GM12873 (cell line): ENCODE results near the gene OTUD3.
A peak's percentile ranks its signal among the peaks of the same experiment; 100 is the strongest.

ENCODE experiments used
- CTCF ChIP-seq: IDR thresholded peaks from 2 replicates; pipeline ENCODE4 v1.5.1; 2012; ENCODE audit warnings: low read depth, mild to moderate bottlenecking, moderate library complexity, low read length, control low read depth; ENCODE audit not compliant: insufficient read depth; ENCODE audit errors: missing control alignments

Gene OTUD3

DNA sequence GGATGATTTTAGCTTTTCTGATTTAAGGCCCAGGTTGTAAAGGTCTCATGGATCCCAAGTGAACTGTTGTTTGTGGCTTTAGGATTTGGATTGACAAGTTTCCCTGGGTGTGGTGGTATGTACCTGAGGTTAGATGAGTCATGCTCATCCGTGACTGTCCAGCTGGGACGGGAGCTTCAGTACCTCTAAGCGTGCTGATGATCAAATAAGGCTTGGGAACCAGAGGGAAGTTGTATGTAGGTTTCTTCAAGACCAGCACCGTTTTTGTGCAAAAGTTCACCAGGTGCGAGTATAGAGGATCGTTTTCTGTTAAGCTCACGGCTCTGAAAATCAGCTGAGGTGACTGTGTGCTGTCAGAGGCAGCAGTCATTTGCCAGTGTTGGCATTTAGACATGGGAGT lies 21.4 kb downstream of the OTUD3 start:
- no peak for TF ChIP-seq CTCF

DNA sequence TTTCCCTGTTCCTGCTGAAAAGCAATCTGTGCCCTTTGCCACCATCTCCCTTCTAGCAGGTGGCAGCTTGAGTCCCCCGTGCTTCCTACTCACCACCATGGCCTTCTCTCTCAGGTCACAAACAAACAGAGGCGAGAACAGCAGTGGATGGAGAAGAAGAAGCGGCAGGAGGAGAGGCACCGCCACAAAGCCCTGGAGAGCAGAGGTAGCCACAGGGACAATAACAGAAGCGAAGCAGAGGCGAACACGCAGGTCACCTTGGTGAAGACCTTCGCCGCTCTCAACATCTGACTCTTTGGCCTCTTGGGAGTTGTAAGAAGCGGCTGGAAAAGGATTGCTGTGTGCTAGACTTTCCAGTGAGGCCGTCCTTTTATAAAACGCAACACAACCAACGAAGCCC lies 25.3 kb downstream of the OTUD3 start:
- no peak for TF ChIP-seq CTCF

DNA sequence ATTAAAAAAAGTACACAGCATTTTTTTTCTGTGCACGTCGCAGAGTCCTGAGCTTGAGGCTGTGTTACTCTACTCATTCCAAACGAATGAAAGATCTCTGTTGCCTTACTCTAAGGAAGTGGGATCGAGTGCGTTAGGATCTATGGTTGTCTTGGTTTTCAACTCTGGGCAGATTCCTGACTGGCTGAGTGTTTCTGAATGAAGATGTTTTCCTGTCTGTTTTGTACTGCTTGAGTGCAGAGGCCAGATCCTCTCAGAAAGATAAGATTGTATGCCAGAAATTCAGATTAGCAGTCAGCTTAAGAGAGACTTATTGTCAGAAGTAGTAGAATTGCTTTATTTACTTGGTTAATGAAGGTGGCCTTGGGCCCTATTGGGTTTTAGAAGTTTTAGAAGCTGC lies 27.2 kb downstream of the OTUD3 start:
- no peak for TF ChIP-seq CTCF

- TF ChIP-seq CTCF = no peak
These were observed 27.8 kb downstream of the OTUD3 start for GRCh38 chr1:19909971-19910370.

DNA sequence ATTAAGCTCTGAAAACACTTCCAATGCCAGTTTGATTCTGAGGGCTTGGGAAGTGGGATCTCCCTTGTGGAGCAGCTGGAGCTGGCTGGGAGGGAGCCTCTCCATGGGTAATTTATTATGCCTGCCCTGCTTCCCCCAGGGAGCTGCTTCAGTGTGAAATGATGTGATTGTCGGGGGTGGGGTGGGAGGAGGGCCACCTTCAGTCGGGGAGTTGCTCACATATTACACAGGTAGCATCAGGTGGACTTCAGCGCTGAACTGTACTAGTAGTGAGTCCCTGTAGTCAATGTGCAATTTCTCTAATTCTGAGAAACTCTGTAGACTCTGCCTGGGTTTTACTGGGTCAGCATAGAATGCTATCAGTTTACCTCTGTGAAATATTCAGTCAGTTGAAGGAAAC lies 28.5 kb downstream of the OTUD3 start:
- TF ChIP-seq CTCF = no peak

- TF ChIP-seq CTCF = peak; percentile 92
These were observed 35.9 kb downstream of the OTUD3 start for GRCh38 chr1:19918057-19918456.

- no peak for TF ChIP-seq CTCF
These were observed 38.0 kb downstream of the OTUD3 start for GRCh38 chr1:19920132-19920710.

- TF ChIP-seq CTCF = no peak
These were observed 39.1 kb downstream of the OTUD3 start for GRCh38 chr1:19921310-19921709.
